HepG2 (cell line): Measurements from ENCODE around the gene UTRN.

Source experiments
- CTCF ChIP-seq: sonication (generic); formaldehyde crosslinking; IDR thresholded peaks from 2 replicates; pipeline ENCODE4 v1.5.0; 2020; ENCODE audit warnings: mild to moderate bottlenecking, missing genetic modification reagents, moderate library complexity
- GTF2F1 ChIP-seq: fragments of 150-350 bp; IDR thresholded peaks from 2 replicates; pipeline ENCODE4 v1.6.1; 2014; ENCODE audit warnings: low read length
- HOMEZ ChIP-seq: IDR thresholded peaks from 2 replicates; pipeline ENCODE4 v1.6.1; 2016; ENCODE audit warnings: low read depth
- SETDB1 ChIP-seq: sonication (generic); formaldehyde crosslinking; IDR thresholded peaks from 2 replicates; pipeline ENCODE4 v1.5.1; 2020; ENCODE audit warnings: missing genetic modification reagents, mild to moderate bottlenecking, borderline replicate concordance
- ZNF639 ChIP-seq: conservative IDR thresholded peaks from 2 replicates; pipeline ENCODE4 v1.6.1; 2018; ENCODE audit warnings: missing genetic modification reagents
- ZNF7 ChIP-seq: IDR thresholded peaks from 2 replicates; pipeline ENCODE4 v1.6.1; 2016; ENCODE audit warnings: missing biosample characterization, missing genetic modification reagents

GRCh38 chr6:144277174-144277573 lies 8.0 kb upstream of the UTRN start:
- TF ChIP-seq ZNF7 (CRISPR knock-in tag) (no peak), CTCF (no peak), ZNF639 (no peak), GTF2F1 (no peak), SETDB1 (CRISPR knock-in tag) (no peak), HOMEZ (CRISPR knock-in tag) (no peak)
